Ammon's horn (tissue), 1 donor: ENCODE measurements around the gene TTC39B.
"Not testable (repeated sequence)": the region's sequence is repeated elsewhere in the genome, so short reads cannot be mapped to it uniquely, and the experiment has no call there.

ENCODE experiments used
- DNase-seq: peaks from one replicate; pipeline ENCODE4 v3.0.0-alpha.2; 2016; ENCODE audit warnings: low spot score

TTC39B gene

GRCh38 chr9:15264918-15265317 lies 42.1 kb downstream of the TTC39B start:
- no peak for DNase-seq

- no peak for DNase-seq
Measured at GRCh38 chr9:15262581-15262980, 44.4 kb downstream of the TTC39B start.

GRCh38 chr9:15256426-15256825 lies 50.6 kb downstream of the TTC39B start:
- DNase-seq = no peak

- no peak for DNase-seq
Measured at GRCh38 chr9:15253786-15254185, 53.2 kb downstream of the TTC39B start.

- DNase-seq = no peak
Measured at GRCh38 chr9:15253197-15253596, 53.8 kb downstream of the TTC39B start.

GRCh38 chr9:15249981-15250380 lies 57.0 kb downstream of the TTC39B start:
- DNase-seq = peak; percentile 22

GRCh38 chr9:15249042-15249818 lies 57.8 kb downstream of the TTC39B start:
- DNase-seq = no peak

GRCh38 chr9:15248621-15249020 lies 58.4 kb downstream of the TTC39B start:
- no peak for DNase-seq

- no peak for DNase-seq
Measured at GRCh38 chr9:15248081-15248480, 58.9 kb downstream of the TTC39B start.

- DNase-seq = no peak
Measured at GRCh38 chr9:15246708-15247107, 60.3 kb downstream of the TTC39B start.

GRCh38 chr9:15246243-15246642 lies 60.8 kb downstream of the TTC39B start:
- no peak for DNase-seq

- DNase-seq = no peak
Measured at GRCh38 chr9:15244001-15244441, 63.0 kb downstream of the TTC39B start.

- DNase-seq = no peak
Measured at GRCh38 chr9:15243081-15243480, 63.9 kb downstream of the TTC39B start.

- no peak for DNase-seq
Measured at GRCh38 chr9:15240927-15241326, 66.1 kb downstream of the TTC39B start.

GRCh38 chr9:15239816-15240215 lies 67.2 kb downstream of the TTC39B start:
- DNase-seq = no peak

- no peak for DNase-seq
Measured at GRCh38 chr9:15238646-15239045, 68.4 kb downstream of the TTC39B start.

GRCh38 chr9:15235658-15236057 lies 71.4 kb downstream of the TTC39B start:
- DNase-seq = no peak

GRCh38 chr9:15233941-15234490 lies 73.0 kb downstream of the TTC39B start:
- DNase-seq = not testable (repeated sequence)

- DNase-seq = not testable (repeated sequence)
Measured at GRCh38 chr9:15232706-15233280, 74.2 kb downstream of the TTC39B start.

GRCh38 chr9:15231788-15232635 lies 75.0 kb downstream of the TTC39B start:
- DNase-seq = no peak

GRCh38 chr9:15229409-15229808 lies 77.6 kb downstream of the TTC39B start:
- DNase-seq = no peak

GRCh38 chr9:15227491-15227890 lies 79.5 kb downstream of the TTC39B start:
- DNase-seq = no peak
